GM21360 (cell line): ENCODE data around the gene NNT.
"Not testable (repeated sequence)": the region's sequence is repeated elsewhere in the genome, so short reads cannot be mapped to it uniquely, and the experiment has no call there.

Source experiments
- ATAC-seq: cut with Tn5 transposase; IDR thresholded peaks from one replicate; pipeline ENCODE4 v1.9.1; 2021; ENCODE audit warnings: mild to moderate bottlenecking, moderate library complexity; ENCODE audit not compliant: unreplicated experiment

Gene NNT

GRCh38 chr5:43582082-43583005 lies 20.6 kb upstream of the NNT start:
- no peak for ATAC-seq

GRCh38 chr5:43583724-43584123 lies 19.3 kb upstream of the NNT start:
- no peak for ATAC-seq

- no peak for ATAC-seq
Measured at GRCh38 chr5:43584166-43584699, 18.7 kb upstream of the NNT start.

GRCh38 chr5:43588842-43589241 lies 14.1 kb upstream of the NNT start:
- ATAC-seq = no peak

GRCh38 chr5:43589310-43589709 lies 13.7 kb upstream of the NNT start:
- no peak for ATAC-seq

- no peak for ATAC-seq
Measured at GRCh38 chr5:43590700-43591099, 12.3 kb upstream of the NNT start.

- no peak for ATAC-seq
Measured at GRCh38 chr5:43592363-43592762, 10.6 kb upstream of the NNT start.

GRCh38 chr5:43598927-43599326 lies 4.1 kb upstream of the NNT start:
- ATAC-seq = not testable (repeated sequence)

DNA sequence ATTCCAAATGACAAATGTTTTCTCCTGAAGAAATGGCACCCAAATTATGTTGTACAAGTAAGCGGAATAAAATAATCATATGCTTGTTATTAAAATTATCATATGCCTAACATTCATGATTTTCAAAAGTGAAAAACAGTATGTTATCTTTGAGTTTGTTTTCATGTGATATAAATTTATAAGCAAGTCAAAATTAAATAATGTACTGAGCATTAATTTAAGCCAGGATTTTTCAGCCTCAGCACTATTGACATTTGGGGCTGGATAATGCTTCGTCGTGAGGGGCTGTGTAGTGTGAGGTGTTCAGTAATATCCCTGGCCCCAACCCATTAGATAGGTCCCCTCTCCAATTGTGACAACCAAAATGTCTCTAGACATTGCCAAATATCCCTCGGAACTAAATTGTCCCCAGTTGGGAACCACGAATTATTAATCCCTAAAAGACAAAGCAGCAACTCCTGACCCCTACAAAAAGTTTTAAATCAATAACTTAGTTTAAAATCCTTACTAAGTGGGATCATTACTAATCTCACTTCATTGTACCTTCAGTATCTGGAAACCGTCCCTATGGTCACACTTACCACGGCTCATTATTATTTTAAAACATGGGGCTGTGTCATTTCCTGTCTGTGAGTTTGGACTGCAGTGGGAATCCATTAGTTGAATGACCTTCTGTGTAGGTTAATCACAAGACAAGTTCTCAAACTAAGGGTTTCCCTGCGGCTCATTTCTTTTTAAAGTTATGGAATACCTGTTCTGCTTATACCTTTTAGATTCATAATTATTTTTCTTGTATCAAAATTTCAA lies 1.3 kb upstream of the NNT start:
- peak; percentile 28 for ATAC-seq

GRCh38 chr5:43603344-43604217 lies 601 bp downstream of the NNT start:
- peak; percentile 38 for ATAC-seq

DNA sequence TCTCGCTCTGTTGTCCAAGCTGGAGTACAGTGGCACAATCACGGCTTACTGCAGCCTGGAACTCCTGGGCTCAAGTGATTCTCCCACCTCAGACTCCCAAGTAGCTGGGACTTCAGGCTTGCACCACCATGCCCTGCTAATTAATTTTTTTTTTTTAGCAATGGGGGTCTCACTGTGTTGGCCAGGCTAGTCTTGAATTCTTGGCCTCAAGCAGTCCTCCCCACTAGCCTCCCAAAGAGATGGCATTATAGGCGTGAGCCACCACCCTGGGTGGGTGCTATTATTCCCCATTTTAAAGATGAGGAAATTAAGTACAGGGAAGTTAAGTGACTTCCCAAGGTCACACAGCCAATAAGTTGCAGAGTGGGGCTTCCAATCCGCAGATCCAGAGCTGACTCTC lies 1.7 kb downstream of the NNT start:
- no peak for ATAC-seq

GRCh38 chr5:43606351-43606750 lies 3.4 kb downstream of the NNT start:
- no peak for ATAC-seq

DNA sequence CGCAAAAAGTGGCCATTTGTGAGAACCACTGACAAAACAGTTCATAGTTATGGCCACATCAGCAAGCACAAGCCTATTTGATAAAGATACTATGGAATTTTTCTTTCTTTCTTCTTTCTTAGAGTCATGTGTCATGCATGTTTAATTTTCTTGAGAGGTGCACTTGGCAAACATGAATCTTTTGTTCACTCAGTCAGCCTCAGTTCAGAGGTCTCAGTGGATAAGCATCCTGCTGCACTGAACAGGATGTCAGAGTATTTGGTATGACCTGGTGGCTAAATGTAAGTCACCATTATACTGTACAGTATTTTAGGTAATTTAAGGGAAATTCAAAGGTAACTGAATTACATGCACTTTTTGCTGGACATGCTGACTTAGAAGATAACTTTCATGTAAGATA lies 5.4 kb downstream of the NNT start:
- no peak for ATAC-seq

DNA sequence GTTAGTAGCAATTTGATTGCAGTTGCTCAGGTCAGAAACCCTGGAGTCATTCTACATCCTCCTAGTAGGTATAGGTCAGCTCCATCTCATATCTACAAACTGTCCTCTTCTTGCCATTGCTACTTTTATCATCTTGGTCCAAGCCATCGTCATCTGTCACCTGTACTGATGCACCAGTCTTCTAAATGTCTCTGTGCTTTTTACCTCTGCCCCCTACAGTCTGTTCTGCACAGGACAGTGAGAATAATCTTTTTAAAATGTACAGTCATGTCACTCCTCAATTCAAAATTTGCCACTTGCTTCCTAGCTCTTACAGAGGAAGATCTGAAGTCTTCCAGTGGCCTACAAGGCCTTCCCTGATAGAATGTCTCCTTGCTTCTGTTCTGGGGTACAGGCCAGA lies 6.8 kb downstream of the NNT start:
- ATAC-seq = peak; percentile 93

DNA sequence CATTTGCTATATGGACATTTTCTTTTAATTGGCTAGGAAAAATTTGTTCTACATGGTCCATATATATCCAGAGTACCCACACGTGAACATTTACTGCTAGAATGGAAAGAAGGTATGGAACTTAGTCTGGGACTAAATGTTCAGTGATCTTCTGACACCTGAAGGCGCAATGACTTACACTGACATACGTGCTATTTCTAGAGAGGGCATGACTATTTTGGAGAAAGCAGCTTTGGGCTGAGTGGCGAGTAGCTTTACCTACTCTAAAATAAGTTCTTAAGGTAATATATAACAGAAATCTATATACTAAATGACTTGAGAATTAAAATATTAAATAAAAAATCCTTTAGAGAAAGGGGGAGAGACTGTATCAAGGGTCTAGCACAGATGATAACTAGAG lies 10.4 kb downstream of the NNT start:
- ATAC-seq = no peak

- ATAC-seq = no peak
Measured at GRCh38 chr5:43615445-43616184, 12.6 kb downstream of the NNT start.

- ATAC-seq = no peak
Measured at GRCh38 chr5:43616535-43616934, 13.6 kb downstream of the NNT start.

GRCh38 chr5:43619380-43619779 lies 16.4 kb downstream of the NNT start:
- ATAC-seq = no peak

GRCh38 chr5:43619911-43620310 lies 16.9 kb downstream of the NNT start:
- no peak for ATAC-seq

DNA sequence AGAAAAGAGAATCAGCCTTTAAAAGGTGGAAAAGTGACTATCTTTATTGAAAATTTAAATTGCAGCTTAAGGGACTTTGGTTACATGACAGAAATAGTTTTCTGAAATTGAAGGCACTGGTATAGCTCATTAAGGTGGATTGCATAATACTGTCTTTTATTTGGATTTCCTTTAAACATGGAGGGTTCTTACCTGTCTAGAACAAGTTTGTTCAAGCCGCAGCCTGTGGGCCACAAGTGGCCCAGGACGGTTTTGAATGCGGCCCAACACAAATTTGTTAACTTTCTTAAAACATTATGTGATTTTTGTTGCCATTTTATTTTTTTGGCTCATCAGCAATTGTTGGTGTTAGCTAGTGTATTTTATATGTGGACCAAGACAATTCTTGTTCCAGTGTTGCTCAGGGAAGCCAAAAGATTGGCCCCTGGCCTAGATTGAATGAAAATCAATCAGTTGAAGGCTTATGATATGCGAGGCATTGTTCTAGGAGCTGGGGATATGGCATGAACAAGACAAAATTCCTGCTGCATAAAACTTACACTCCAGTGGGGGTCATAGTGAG lies 18.0 kb downstream of the NNT start:
- no peak for ATAC-seq
